Nephron (organoid): ENCODE results near the gene CHRM5.
A peak's percentile ranks its signal among the peaks of the same experiment; 100 is the strongest.
"Not testable (repeated sequence)": the region's sequence is repeated elsewhere in the genome, so short reads cannot be mapped to it uniquely, and the experiment has no call there.

ENCODE experiments used
- H3K27ac Mint-ChIP-seq, 3 experiments: 2 replicates each; pipeline ENCODE4 v1.8.0; 2020; ENCODE audit warnings: mixed read lengths in 3 of 3, mild to moderate bottlenecking in 2 of 3, moderate library complexity in 1 of 3
- H3K27me3 Mint-ChIP-seq: 2 replicates; pipeline ENCODE4 v1.8.0; 2021; ENCODE audit warnings: low read depth, mild to moderate bottlenecking, moderate library complexity, mixed read lengths
- H3K36me3 Mint-ChIP-seq: 2 replicates; pipeline ENCODE4 v1.8.0; 2020; ENCODE audit warnings: low read depth, mixed read lengths
- H3K4me1 Mint-ChIP-seq: 2 replicates; pipeline ENCODE4 v1.8.0; 2020; ENCODE audit warnings: mixed read lengths
- H3K4me3 Mint-ChIP-seq, 3 experiments: 2 replicates each; pipeline ENCODE4 v1.8.0; 2020; ENCODE audit warnings: mild to moderate bottlenecking in 3 of 3, mixed read lengths in 3 of 3, moderate library complexity in 2 of 3
- H3K9me3 Mint-ChIP-seq: 2 replicates; pipeline ENCODE4 v1.8.0; 2020; ENCODE audit warnings: mixed read lengths
- CTCF ChIP-seq, 3 experiments: fragments of 200-600 bp; sonication (generic); IDR thresholded peaks; one replicate each; pipeline ENCODE4 v1.5.0; 2021; ENCODE audit warnings: antibody characterized with exemption in 3 of 3; ENCODE audit not compliant: unreplicated experiment in 3 of 3

Gene CHRM5

DNA sequence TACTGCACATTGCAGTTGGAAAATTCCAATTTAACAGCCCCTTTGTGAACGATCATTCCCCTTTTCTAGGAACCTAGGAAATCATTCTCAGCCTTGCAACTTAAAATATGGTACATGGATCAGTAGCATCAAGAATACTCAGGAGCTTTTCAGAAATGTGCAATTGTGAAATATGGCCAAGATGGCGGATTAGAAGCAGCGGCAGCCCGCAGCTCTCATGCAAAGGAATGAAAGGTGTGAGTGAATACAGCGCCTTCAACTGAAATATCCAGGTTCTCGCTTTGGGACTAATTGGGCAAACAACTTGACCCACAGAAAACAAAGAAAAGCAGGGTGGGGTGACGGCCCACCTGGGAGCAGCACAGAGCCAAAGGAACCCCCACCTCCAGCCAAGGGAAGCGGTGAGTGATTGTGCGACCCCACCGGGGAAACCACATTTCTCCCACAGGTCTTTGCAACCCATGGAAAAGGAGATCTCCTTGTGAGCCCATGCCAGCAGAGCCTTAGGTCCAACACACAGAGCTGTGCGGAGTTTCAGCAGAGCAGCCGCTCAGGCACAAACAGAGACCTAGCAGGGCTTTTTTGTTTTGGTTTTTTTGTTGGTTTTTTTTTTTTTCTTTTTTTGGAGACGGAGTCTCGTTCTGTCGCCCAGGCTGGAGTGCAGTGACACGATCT, 78.3 kb downstream of the CHRM5 start:
- TF ChIP-seq CTCF (IDR thresholded peaks at IDR 0.05; ENCODE audit: unreplicated experiment in 3 of 3) = no peak
- Mint-ChIP-seq H3K27me3 (peaks cover 7% of the 10 kb centered on the region), H3K9me3 (peaks cover 26% of the 10 kb centered on the region), H3K27ac (no peak overlapping the region), H3K36me3 (peaks cover 16% of the 10 kb centered on the region), H3K4me3 (no peak overlapping the region), H3K4me1 (peaks cover 5% of the 10 kb centered on the region)

DNA sequence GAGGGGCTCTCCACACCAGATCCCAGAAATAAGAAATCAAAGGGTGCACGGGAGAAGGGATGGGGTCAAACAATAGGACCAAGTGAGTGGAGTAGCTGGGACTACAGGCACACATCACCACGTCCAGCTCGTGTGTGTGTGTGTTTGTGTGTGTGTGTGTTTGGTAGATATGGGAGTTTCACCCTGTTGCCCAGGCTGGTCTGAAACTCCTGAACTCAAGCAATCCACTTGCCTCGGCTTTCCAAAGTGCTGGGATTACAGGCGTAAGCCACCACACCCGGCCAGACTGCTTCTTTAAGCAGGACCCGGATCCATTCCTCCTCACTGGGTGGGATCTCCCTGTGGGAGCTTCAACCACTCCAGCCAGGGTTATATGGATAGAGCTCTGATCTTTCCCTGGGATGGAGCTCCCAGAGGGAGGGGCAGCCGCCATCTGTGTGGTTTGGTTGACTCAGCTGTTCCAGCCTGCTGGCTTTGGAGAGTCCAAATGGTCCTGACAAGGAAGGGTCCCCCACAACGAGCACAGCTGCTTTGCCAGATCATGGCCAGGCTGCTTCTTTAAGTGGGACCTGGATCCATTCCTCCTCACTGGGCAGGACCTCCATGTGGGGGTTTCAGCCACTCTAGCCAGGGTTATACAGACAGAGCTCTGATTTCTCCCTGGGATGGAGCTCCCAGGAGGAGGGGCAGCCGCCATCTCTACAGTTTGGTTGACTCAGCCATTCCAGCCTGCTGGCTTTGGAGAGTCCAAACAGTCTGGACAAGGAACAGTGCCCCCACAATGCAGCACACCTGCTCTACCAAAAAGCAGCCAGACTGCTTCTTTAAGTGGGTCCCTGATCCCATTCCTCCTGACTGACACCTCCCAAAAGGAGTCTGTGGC, 79.8 kb downstream of the CHRM5 start:
- H3K27ac Mint-ChIP-seq = no peak overlapping the region
- peaks cover 16% of the 10 kb centered on the region for H3K36me3 Mint-ChIP-seq
- peaks cover 7% of the 10 kb centered on the region for H3K27me3 Mint-ChIP-seq
- H3K4me1 Mint-ChIP-seq = peaks cover 5% of the 10 kb centered on the region
- H3K9me3 Mint-ChIP-seq = peaks cover 35% of the 10 kb centered on the region
- no peak overlapping the region for H3K4me3 Mint-ChIP-seq
- no peak for TF ChIP-seq CTCF (IDR thresholded peaks at IDR 0.05; ENCODE audit: unreplicated experiment in 3 of 3)

GRCh38 chr15:34049112-34049511, 80.8 kb downstream of the CHRM5 start:
- Mint-ChIP-seq H3K4me3 (no peak overlapping the region), H3K4me1 (peaks cover 5% of the 10 kb centered on the region), H3K36me3 (peaks cover 16% of the 10 kb centered on the region), H3K27ac (no peak overlapping the region), H3K9me3 (peaks cover 42% of the 10 kb centered on the region), H3K27me3 (peaks cover 7% of the 10 kb centered on the region)
- no peak for TF ChIP-seq CTCF (IDR thresholded peaks at IDR 0.05; ENCODE audit: unreplicated experiment in 3 of 3)

- H3K36me3 Mint-ChIP-seq = peaks cover 16% of the 10 kb centered on the region
- not testable (repeated sequence) for H3K4me3 Mint-ChIP-seq, H3K4me1 Mint-ChIP-seq, H3K27me3 Mint-ChIP-seq, H3K27ac Mint-ChIP-seq
- H3K9me3 Mint-ChIP-seq = peaks cover 44% of the 10 kb centered on the region
Measured at GRCh38 chr15:34050385-34050784, 82.1 kb downstream of the CHRM5 start.

- H3K4me3 Mint-ChIP-seq = no peak overlapping the region
- H3K36me3 Mint-ChIP-seq = peaks cover 14% of the 10 kb centered on the region
- peaks cover 39% of the 10 kb centered on the region for H3K9me3 Mint-ChIP-seq
- TF ChIP-seq CTCF (IDR thresholded peaks at IDR 0.05; ENCODE audit: unreplicated experiment in 3 of 3) = no peak
- H3K27me3 Mint-ChIP-seq = no peaks in the 10 kb centered on the region
- no peak overlapping the region for H3K27ac Mint-ChIP-seq
- H3K4me1 Mint-ChIP-seq = no peaks in the 10 kb centered on the region
Measured at GRCh38 chr15:34054081-34054707, 85.9 kb downstream of the CHRM5 start.

- Mint-ChIP-seq H3K27ac (peak overlapping the region in 2 of 3 experiments; percentile 50 to 74), H3K4me3 (no peak overlapping the region), H3K27me3 (no peaks in the 10 kb centered on the region), H3K4me1 (no peaks in the 10 kb centered on the region), H3K36me3 (peaks cover 2% of the 10 kb centered on the region), H3K9me3 (peaks cover 24% of the 10 kb centered on the region)
- TF ChIP-seq CTCF (IDR thresholded peaks at IDR 0.05; ENCODE audit: unreplicated experiment in 3 of 3) = no peak
Measured at GRCh38 chr15:34055868-34056595, 87.7 kb downstream of the CHRM5 start.
